Mucosa of stomach (tissue), 1 donor: Measurements from ENCODE around the gene ATP6V0E1.
A peak's percentile ranks its signal among the peaks of the same experiment; 100 is the strongest.

Experiments used
- H3K27me3 ChIP-seq: one replicate; pipeline ENCODE4 v1.7.0; 2013; ENCODE audit warnings: mild to moderate bottlenecking, low read length; ENCODE audit not compliant: control insufficient read depth, insufficient read depth
- H3K36me3 ChIP-seq: one replicate; pipeline ENCODE4 v1.7.0; 2013; ENCODE audit warnings: low read length; ENCODE audit not compliant: control insufficient read depth, insufficient read depth
- H3K4me1 ChIP-seq: one replicate; pipeline ENCODE4 v1.7.0; 2013; ENCODE audit warnings: mild to moderate bottlenecking, low read length; ENCODE audit not compliant: control insufficient read depth, insufficient read depth
- H3K4me3 ChIP-seq: one replicate; pipeline ENCODE4 v1.7.0; 2013; ENCODE audit warnings: low read length
- H3K9ac ChIP-seq: one replicate; pipeline ENCODE4 v1.7.0; 2013; ENCODE audit warnings: mild to moderate bottlenecking, low read length, moderate library complexity
- H3K9me3 ChIP-seq: one replicate; pipeline ENCODE4 v1.7.0; 2013; ENCODE audit warnings: mild to moderate bottlenecking, low read length, moderate library complexity; ENCODE audit not compliant: control insufficient read depth
- donor health status: Pancreatic carcinoma.

Gene ATP6V0E1

DNA sequence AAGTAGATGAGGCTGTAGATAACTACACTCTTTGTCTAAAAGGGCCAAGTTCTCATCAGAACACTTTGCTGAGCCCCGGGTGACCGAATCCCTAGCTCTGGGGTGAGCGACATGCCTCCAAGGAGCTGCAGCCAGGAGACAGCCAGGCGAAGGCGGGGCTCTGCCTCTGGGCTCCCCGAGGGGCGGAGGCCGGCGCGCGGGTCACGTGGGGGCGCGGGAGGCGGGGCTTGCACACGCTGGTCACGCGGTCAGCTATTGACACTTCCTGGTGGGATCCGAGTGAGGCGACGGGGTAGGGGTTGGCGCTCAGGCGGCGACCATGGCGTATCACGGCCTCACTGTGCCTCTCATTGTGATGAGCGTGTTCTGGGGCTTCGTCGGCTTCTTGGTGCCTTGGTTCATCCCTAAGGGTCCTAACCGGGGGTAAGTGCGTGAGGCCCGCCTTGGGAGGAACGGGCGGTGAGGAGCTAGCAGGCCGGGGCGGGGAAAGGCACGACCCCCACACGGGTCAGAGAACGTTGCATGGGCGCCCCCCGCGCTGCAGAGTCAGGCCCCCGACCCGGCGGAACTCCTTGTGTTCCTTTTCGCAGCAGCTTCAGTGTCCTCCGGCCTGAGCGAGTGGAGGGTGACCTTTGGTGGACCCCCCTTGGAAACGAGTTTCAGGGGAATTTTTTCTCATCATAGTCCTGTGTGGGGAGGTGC lies at the start of gene ATP6V0E1:
TSS of gene ATP6V0E1 (plus strand) at position 230 of the 702 bp plus-strand sequence. CDS start at position 320, 90 bp downstream.
- Histone ChIP-seq H3K9me3 (no peaks in the 10 kb centered on the region), H3K36me3 (no peaks in the 10 kb centered on the region), H3K9ac (peak within 1 kb of the TSS; percentile 99), H3K27me3 (no peaks in the 10 kb centered on the region), H3K4me1 (peaks cover 10% of the 10 kb centered on the region), H3K4me3 (peak within 1 kb of the TSS; percentile 90)

- Histone ChIP-seq H3K4me3 (no peak overlapping the region), H3K9me3 (no peaks in the 10 kb centered on the region), H3K4me1 (no peaks in the 10 kb centered on the region), H3K27me3 (no peaks in the 10 kb centered on the region), H3K36me3 (peaks cover 14% of the 10 kb centered on the region), H3K9ac (no peak overlapping the region)
Observed at GRCh38 chr5:172935096-172935495, 48.5 kb upstream of the ATP6V0E1 start.

GRCh38 chr5:172936401-172936800 lies 47.2 kb upstream of the ATP6V0E1 start:
- Histone ChIP-seq H3K9ac (no peak overlapping the region), H3K27me3 (no peaks in the 10 kb centered on the region), H3K4me3 (no peak overlapping the region), H3K36me3 (peaks cover 21% of the 10 kb centered on the region), H3K9me3 (no peaks in the 10 kb centered on the region), H3K4me1 (no peaks in the 10 kb centered on the region)

GRCh38 chr5:172939071-172939470 lies 44.5 kb upstream of the ATP6V0E1 start:
- no peak overlapping the region for H3K4me3 ChIP-seq
- H3K4me1 ChIP-seq, result no peaks in the 10 kb centered on the region
- no peaks in the 10 kb centered on the region for H3K9me3 ChIP-seq
- no peaks in the 10 kb centered on the region for H3K27me3 ChIP-seq
- peaks cover 21% of the 10 kb centered on the region for H3K36me3 ChIP-seq
- H3K9ac ChIP-seq, result no peak overlapping the region

DNA sequence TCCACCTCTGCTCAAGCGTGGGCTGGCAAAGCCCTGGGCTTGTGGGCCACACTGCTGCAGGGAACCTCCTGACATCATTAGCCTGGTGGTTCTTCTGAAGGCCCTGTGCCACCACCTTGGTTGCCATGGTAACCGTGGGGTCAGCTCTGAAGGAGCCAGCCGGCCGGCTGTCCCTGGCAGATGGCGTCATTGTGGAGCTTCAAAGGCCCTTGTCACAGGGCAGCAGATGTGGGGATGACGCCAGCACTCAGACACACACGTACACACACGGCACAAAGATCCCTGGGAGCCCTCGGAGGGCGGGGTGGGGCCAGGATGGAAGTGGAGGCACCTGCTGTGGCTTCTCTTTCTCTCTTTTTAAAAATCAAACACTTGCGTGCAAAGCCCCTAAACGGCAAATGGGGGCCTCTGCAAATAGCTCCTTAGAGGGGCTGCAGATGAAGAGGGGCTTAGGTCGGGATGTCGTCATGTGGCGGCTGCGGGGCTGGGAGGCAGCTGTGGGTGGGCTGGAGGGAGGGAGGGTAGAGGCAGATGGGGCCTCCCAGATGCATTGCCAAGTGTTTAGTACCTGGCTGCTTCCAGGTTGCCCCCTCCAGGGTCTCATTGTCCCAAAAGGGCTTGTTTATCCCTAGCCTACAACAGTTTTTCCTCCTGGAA lies 43.8 kb upstream of the ATP6V0E1 start:
- peaks cover 21% of the 10 kb centered on the region for H3K36me3 ChIP-seq
- H3K4me1 ChIP-seq, result no peaks in the 10 kb centered on the region
- H3K4me3 ChIP-seq, result no peak overlapping the region
- H3K9me3 ChIP-seq, result no peaks in the 10 kb centered on the region
- H3K27me3 ChIP-seq, result no peaks in the 10 kb centered on the region
- H3K9ac ChIP-seq, result no peak overlapping the region

DNA sequence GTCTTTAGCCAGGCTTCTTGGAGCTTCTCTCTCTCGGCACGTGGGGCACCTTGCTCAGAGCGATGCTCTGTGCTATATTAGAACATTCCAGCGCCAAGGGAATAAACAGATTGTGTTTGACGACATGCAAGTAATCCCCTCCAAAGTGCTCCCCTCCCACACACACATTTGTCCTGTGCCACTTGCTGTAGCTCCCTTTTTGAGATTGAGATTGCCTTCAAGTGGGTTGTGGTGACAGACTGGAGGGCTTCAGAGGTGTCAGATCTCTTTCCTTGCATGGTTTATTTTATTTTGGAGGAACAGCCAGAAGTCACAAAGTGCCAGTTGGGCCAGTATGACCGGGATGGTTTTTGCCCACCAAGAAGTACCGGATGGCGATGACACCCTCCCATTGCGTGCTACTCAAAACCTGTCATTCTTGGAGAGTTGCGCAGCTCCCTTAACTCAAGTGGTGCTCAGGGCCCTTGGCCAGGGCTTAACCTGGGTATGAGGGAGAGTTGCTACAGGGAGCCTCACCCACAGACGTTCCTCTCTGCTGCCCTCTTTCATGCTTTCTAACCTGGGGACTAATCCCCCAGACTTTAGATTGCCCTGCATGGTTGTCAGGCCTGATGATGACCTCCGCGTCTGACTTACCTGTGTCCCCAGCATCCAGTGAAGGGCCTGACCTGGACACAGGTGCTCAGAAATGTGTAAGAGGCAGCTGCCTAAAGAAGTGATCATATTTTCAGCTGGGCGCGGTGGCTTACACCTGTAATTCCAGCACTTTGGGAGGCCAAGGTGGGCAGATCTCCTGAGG lies 43.1 kb upstream of the ATP6V0E1 start:
- peaks cover 21% of the 10 kb centered on the region for H3K36me3 ChIP-seq
- H3K4me1 ChIP-seq, result no peaks in the 10 kb centered on the region
- H3K9ac ChIP-seq, result no peak overlapping the region
- H3K4me3 ChIP-seq, result no peak overlapping the region
- H3K27me3 ChIP-seq, result no peaks in the 10 kb centered on the region
- H3K9me3 ChIP-seq, result no peaks in the 10 kb centered on the region

GRCh38 chr5:172941067-172941516 lies 42.5 kb upstream of the ATP6V0E1 start:
- no peaks in the 10 kb centered on the region for H3K27me3 ChIP-seq
- H3K36me3 ChIP-seq, result peaks cover 24% of the 10 kb centered on the region
- H3K9ac ChIP-seq, result no peak overlapping the region
- no peaks in the 10 kb centered on the region for H3K9me3 ChIP-seq
- H3K4me1 ChIP-seq, result no peaks in the 10 kb centered on the region
- H3K4me3 ChIP-seq, result no peak overlapping the region

DNA sequence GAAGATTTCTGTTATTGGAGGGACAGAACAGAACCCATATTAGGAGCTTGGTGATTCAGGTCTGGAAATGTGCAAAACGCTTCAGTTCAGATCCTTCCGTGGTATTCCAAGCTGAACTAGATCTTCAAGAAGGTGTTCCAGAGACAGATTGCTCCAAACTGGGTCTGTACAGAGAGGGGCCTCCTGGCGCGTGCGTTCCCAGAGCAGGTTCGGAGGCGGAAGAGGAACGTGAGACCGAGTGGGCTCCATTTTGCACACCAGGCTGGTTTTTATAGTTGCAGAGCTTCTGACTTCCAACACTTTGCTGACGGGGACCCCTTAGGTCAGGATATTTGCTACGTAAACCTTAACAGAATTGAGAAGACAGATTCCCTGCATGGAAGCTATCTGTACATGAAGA lies 41.0 kb upstream of the ATP6V0E1 start:
- Histone ChIP-seq H3K36me3 (peaks cover 26% of the 10 kb centered on the region), H3K9ac (no peak overlapping the region), H3K9me3 (no peaks in the 10 kb centered on the region), H3K4me1 (no peaks in the 10 kb centered on the region), H3K4me3 (no peak overlapping the region), H3K27me3 (no peaks in the 10 kb centered on the region)

- Histone ChIP-seq H3K9me3 (no peaks in the 10 kb centered on the region), H3K27me3 (no peaks in the 10 kb centered on the region), H3K36me3 (peaks cover 26% of the 10 kb centered on the region), H3K4me1 (no peaks in the 10 kb centered on the region), H3K4me3 (no peak overlapping the region), H3K9ac (no peak overlapping the region)
Observed at GRCh38 chr5:172943283-172943841, 40.2 kb upstream of the ATP6V0E1 start.

- no peak overlapping the region for H3K9ac ChIP-seq
- no peaks in the 10 kb centered on the region for H3K9me3 ChIP-seq
- H3K27me3 ChIP-seq, result no peaks in the 10 kb centered on the region
- H3K36me3 ChIP-seq, result peaks cover 26% of the 10 kb centered on the region
- no peak overlapping the region for H3K4me3 ChIP-seq
- no peaks in the 10 kb centered on the region for H3K4me1 ChIP-seq
Observed at GRCh38 chr5:172943906-172944305, 39.7 kb upstream of the ATP6V0E1 start.

DNA sequence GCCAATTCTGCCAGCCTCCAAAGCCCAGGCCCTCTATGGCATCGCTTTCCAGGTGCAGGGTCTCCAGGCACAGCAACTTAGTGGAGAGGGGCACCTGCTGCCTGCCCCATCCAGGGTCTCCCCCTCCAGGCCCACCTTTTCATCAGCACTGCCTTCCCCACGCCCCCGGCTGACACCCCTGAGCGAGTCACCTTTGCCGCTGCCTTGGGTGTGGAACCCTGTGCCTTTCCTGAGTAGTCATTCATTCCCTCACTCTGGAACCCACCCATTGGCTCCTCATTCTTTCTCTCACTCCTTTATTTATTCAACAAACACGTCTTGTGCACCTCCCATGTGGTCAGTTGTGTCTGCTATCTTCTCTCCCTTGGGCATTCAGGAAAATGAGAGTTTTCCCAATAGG lies 38.8 kb upstream of the ATP6V0E1 start:
- Histone ChIP-seq H3K9ac (no peak overlapping the region), H3K4me1 (no peaks in the 10 kb centered on the region), H3K9me3 (no peaks in the 10 kb centered on the region), H3K36me3 (peaks cover 20% of the 10 kb centered on the region), H3K27me3 (no peaks in the 10 kb centered on the region), H3K4me3 (no peak overlapping the region)

GRCh38 chr5:172945151-172945550 lies 38.4 kb upstream of the ATP6V0E1 start:
- Histone ChIP-seq H3K9me3 (no peaks in the 10 kb centered on the region), H3K9ac (no peak overlapping the region), H3K4me3 (no peak overlapping the region), H3K36me3 (peaks cover 16% of the 10 kb centered on the region), H3K4me1 (no peaks in the 10 kb centered on the region), H3K27me3 (no peaks in the 10 kb centered on the region)
